Liver (tissue), 9 donors: ENCODE measurements around the gene CDH4. TPM values are rescaled to one million over a fixed set of nuclear protein-coding genes. Genes with fewer than 3 reads are reported as not detected.

Experiments
- DNase-seq: peaks from one replicate; pipeline ENCODE4 v3.0.0-alpha.2; 2017; ENCODE audit warnings: low spot score
- H3K27ac ChIP-seq, 2 donors: one replicate each; pipeline ENCODE4 v1.7.0; 2013; ENCODE audit warnings: inconsistent platforms in 2 of 2, low read length in 2 of 2, control low read depth in 1 of 2, low read depth in 1 of 2, mild to moderate bottlenecking in 1 of 2
- H3K27me3 ChIP-seq, 4 donors: one replicate each; pipeline versions ENCODE4 v1.6.1 to v1.7.0; 2013; ENCODE audit warnings: low read length in 3 of 4, inconsistent platforms in 1 of 4, mild to moderate bottlenecking in 1 of 4, moderate library complexity in 1 of 4; ENCODE audit not compliant: control insufficient read depth in 4 of 4, insufficient read depth in 4 of 4
- H3K36me3 ChIP-seq, 4 donors: one replicate each; pipeline versions ENCODE4 v1.6.1 to v1.7.0; 2013; ENCODE audit warnings: low read length in 3 of 4, mild to moderate bottlenecking in 3 of 4, low read depth in 1 of 4, moderate library complexity in 1 of 4; ENCODE audit not compliant: control insufficient read depth in 4 of 4, insufficient read depth in 3 of 4
- H3K4me1 ChIP-seq, 4 donors: one replicate each; pipeline versions ENCODE4 v1.6.1 to v1.7.0; 2013; ENCODE audit warnings: low read length in 3 of 4, mild to moderate bottlenecking in 3 of 4, moderate library complexity in 1 of 4; ENCODE audit not compliant: control insufficient read depth in 4 of 4, insufficient read depth in 4 of 4
- H3K4me3 ChIP-seq, 3 donors: one replicate each; pipeline versions ENCODE4 v1.6.1 to v1.7.0; 2013; ENCODE audit warnings: low read length in 3 of 3, control low read depth in 1 of 3, low read depth in 1 of 3, mild to moderate bottlenecking in 1 of 3
- H3K9ac ChIP-seq, 2 donors: one replicate each; pipeline ENCODE4 v1.7.0; 2013; ENCODE audit warnings: low read length in 2 of 2, mild to moderate bottlenecking in 2 of 2, moderate library complexity in 2 of 2, control low read depth in 1 of 2, low read depth in 1 of 2
- H3K9me3 ChIP-seq, 4 donors: one replicate each; pipeline versions ENCODE4 v1.6.1 to v1.7.0; 2013; ENCODE audit warnings: low read length in 3 of 4; ENCODE audit not compliant: control insufficient read depth in 4 of 4
- FOXA1 ChIP-seq: IDR thresholded peaks from 2 replicates; pipeline ENCODE4 v1.6.1; 2016; ENCODE audit warnings: antibody characterized with exemption
- FOXA2 ChIP-seq: IDR thresholded peaks from 2 replicates; pipeline ENCODE4 v1.6.1; 2016; ENCODE audit warnings: antibody characterized with exemption
- HNF4A ChIP-seq, 2 donors: conservative IDR thresholded peaks; 2 replicates each; pipeline ENCODE4 v1.6.1; 2016; ENCODE audit warnings: antibody characterized with exemption in 2 of 2, mild to moderate bottlenecking in 2 of 2
- JUND ChIP-seq, 2 donors: IDR thresholded peaks; 2 replicates each; pipeline ENCODE4 v1.6.1; 2016; ENCODE audit warnings: antibody characterized with exemption in 2 of 2
- NR2F2 ChIP-seq: IDR thresholded peaks from 2 replicates; pipeline ENCODE4 v1.6.1; 2016; ENCODE audit warnings: antibody characterized with exemption
- RAD21 ChIP-seq, 2 donors: IDR thresholded peaks; 2 replicates each; pipeline ENCODE4 v1.6.1; 2016; ENCODE audit warnings: antibody characterized with exemption in 2 of 2, mild to moderate bottlenecking in 2 of 2
- RXRA ChIP-seq, 2 donors: IDR thresholded peaks; 2 replicates each; pipeline ENCODE4 v1.6.1; 2017 to 2018; ENCODE audit warnings: antibody characterized with exemption in 2 of 2, mild to moderate bottlenecking in 1 of 2
- SP1 ChIP-seq: IDR thresholded peaks from 2 replicates; pipeline ENCODE4 v1.6.1; 2018; ENCODE audit warnings: antibody characterized with exemption, mild to moderate bottlenecking
- YY1 ChIP-seq: IDR thresholded peaks from 2 replicates; pipeline ENCODE4 v1.6.1; 2016; ENCODE audit warnings: antibody characterized with exemption, mild to moderate bottlenecking
- WGBS: extraction: QIAGEN DNeasy Blood & Tissue Kit; methylation state at CpG from one replicate; pipeline ENCODE4 v1.1.7; 2013; 5-methylcytosine and 5-hydroxymethylcytosine counted together
- polyA plus RNA-seq, 2 donors: library from polyadenylated mRNA; stranded (reverse) in 1 of 2; unstranded in 1 of 2; fragments of 200-250 nt in 1 of 2; fragments of >200 nt in 1 of 2; fragmentation: Nextera tagmentation in 1 of 2; extraction: Ambion mirVana in 1 of 2; gene quantifications; one replicate each; pipeline versions ENCODE4 v1.2.1 to v1.2.3, GENCODE V29; 2013 to 2015
- total RNA-seq, 2 donors: library from RNA; depleted of rRNA; stranded (reverse); fragments of >200 nt; gene quantifications; one replicate each; pipeline ENCODE4 v1.2.3, GENCODE V29; 2014
- TF ChIP-seq, protein P1 (sequence below): IDR thresholded peaks from 2 replicates; pipeline ENCODE4 v1.6.1; 2016; ENCODE audit warnings: antibody characterized with exemption, mild to moderate bottlenecking
- TF ChIP-seq, protein P2 (sequence below): fragments of 150-350 bp; IDR thresholded peaks from 2 replicates; pipeline ENCODE4 v1.5.1; 2017; ENCODE audit warnings: improper control_type of control experiment, low read depth, low read length; ENCODE audit not compliant: missing input control
- TF ChIP-seq, protein P3 (sequence below): IDR thresholded peaks from 2 replicates; pipeline ENCODE4 v1.6.1; 2016; ENCODE audit warnings: antibody characterized with exemption
- donor health status: healthy.
- donor health status: healthy.
- donor health status: healthy.
- donor health status: healthy.
- donor health status: healthy.

Gene CDH4
- total and polyA plus RNA-seq, 4 donors: 0.03 to 0.25 (median 0.19) TPM; not detected in 1

DNA sequence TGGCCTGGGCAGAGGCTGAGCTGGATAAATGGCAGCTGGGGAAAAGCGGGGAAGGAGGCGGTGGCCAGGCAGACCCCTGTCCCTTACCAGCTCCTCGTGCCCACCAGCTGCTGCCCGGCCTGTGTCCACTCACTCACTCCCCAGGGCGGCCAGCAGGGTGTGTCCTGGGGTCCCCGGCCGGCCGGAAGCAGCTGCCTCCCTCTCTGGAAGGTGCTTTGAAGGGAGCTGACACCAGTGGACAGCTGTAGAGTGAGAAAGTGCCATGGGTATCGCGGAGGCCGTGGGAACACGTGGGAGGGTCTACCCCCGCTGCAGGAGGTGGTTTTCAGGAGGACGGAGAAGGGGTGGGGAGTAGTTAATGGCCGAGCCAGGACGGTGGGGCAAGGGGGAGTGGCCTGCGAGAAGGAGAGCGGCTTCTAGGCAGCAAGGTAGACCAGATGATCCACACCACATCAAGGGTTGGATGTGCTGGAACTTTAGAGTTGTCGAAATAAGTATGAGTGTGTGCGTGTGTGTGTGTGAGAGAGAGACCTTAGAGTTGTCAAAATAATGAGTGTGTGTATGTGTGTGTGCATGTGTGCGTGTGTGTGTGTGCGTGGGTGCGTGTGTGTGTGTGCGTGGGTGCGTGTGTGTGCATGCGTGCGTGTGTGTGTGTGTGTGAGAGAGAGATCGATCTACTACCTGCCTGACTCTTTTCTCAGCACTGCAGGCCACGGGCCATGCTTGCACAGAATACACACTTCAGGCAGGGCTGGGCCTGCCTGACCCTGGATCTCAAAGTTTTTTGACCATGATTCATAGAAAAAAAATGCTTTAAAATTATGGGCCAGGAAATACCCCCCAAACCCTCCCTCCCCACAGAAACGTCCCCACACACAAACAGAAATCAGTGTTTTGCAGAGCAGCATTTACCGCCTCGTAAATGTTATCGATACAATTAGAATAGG lies 43.9 kb downstream of the CDH4 start:
- Histone ChIP-seq H3K4me1 (no peaks in the 10 kb centered on the region), H3K9ac (no peak overlapping the region), H3K4me3 (no peak overlapping the region), H3K27ac (no peak overlapping the region), H3K36me3 (no peaks in the 10 kb centered on the region), H3K27me3 (peaks cover 0 to 2% (median 0%) of the 10 kb centered on the region in 4 donors), H3K9me3 (no peaks in the 10 kb centered on the region)
- WGBS: 72% methylated on average over 33 of the region's 33 CpGs
- TF ChIP-seq RXRA (IDR thresholded peaks at IDR 0.05) (no peak), FOXA2 (no peak), RAD21 (IDR thresholded peaks at IDR 0.05) (no peak), HNF4A (conservative IDR thresholded peaks at IDR 0.05) (no peak)
- no peak for DNase-seq

DNA sequence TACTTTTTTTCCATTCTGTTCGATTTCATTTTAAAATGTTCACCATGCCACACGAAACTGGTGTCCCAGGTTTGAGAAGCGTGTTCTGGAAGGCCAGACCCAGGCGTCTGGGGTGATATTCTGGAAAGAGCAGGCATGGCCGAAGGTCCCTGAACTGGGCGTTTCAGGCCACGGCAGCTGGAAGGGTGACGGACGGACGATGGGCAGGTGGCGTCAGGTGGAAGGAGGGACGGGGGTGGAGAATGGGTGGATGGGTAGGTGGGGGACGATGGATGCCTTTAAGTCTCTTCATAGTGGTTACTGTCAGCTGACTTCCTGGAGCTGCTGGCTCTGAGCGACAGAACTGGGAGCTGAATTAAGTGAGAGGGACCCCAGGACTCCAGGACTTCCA lies 44.6 kb downstream of the CDH4 start:
- 79% methylated on average over 14 of the region's 14 CpGs for WGBS
- no peak for DNase-seq
- H3K9me3 ChIP-seq: no peaks in the 10 kb centered on the region
- no peaks in the 10 kb centered on the region for H3K4me1 ChIP-seq
- no peak overlapping the region for H3K9ac ChIP-seq
- H3K27me3 ChIP-seq: peaks cover 0 to 2% (median 0%) of the 10 kb centered on the region in 4 donors
- no peak overlapping the region for H3K4me3 ChIP-seq
- H3K27ac ChIP-seq: no peak overlapping the region
- no peak for TF ChIP-seq JUND (IDR thresholded peaks at IDR 0.05)
- no peak for TF ChIP-seq FOXA1
- TF ChIP-seq YY1: no peak
- TF ChIP-seq, protein P1, sequence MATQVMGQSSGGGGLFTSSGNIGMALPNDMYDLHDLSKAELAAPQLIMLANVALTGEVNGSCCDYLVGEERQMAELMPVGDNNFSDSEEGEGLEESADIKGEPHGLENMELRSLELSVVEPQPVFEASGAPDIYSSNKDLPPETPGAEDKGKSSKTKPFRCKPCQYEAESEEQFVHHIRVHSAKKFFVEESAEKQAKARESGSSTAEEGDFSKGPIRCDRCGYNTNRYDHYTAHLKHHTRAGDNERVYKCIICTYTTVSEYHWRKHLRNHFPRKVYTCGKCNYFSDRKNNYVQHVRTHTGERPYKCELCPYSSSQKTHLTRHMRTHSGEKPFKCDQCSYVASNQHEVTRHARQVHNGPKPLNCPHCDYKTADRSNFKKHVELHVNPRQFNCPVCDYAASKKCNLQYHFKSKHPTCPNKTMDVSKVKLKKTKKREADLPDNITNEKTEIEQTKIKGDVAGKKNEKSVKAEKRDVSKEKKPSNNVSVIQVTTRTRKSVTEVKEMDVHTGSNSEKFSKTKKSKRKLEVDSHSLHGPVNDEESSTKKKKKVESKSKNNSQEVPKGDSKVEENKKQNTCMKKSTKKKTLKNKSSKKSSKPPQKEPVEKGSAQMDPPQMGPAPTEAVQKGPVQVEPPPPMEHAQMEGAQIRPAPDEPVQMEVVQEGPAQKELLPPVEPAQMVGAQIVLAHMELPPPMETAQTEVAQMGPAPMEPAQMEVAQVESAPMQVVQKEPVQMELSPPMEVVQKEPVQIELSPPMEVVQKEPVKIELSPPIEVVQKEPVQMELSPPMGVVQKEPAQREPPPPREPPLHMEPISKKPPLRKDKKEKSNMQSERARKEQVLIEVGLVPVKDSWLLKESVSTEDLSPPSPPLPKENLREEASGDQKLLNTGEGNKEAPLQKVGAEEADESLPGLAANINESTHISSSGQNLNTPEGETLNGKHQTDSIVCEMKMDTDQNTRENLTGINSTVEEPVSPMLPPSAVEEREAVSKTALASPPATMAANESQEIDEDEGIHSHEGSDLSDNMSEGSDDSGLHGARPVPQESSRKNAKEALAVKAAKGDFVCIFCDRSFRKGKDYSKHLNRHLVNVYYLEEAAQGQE: no peak
- TF ChIP-seq, protein P2, sequence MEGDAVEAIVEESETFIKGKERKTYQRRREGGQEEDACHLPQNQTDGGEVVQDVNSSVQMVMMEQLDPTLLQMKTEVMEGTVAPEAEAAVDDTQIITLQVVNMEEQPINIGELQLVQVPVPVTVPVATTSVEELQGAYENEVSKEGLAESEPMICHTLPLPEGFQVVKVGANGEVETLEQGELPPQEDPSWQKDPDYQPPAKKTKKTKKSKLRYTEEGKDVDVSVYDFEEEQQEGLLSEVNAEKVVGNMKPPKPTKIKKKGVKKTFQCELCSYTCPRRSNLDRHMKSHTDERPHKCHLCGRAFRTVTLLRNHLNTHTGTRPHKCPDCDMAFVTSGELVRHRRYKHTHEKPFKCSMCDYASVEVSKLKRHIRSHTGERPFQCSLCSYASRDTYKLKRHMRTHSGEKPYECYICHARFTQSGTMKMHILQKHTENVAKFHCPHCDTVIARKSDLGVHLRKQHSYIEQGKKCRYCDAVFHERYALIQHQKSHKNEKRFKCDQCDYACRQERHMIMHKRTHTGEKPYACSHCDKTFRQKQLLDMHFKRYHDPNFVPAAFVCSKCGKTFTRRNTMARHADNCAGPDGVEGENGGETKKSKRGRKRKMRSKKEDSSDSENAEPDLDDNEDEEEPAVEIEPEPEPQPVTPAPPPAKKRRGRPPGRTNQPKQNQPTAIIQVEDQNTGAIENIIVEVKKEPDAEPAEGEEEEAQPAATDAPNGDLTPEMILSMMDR: no peak
- no peak for TF ChIP-seq FOXA2
- TF ChIP-seq RAD21 (IDR thresholded peaks at IDR 0.05): no peak
- TF ChIP-seq HNF4A (conservative IDR thresholded peaks at IDR 0.05): no peak
- TF ChIP-seq RXRA (IDR thresholded peaks at IDR 0.05): no peak
- no peak for TF ChIP-seq SP1
- TF ChIP-seq, protein P3, sequence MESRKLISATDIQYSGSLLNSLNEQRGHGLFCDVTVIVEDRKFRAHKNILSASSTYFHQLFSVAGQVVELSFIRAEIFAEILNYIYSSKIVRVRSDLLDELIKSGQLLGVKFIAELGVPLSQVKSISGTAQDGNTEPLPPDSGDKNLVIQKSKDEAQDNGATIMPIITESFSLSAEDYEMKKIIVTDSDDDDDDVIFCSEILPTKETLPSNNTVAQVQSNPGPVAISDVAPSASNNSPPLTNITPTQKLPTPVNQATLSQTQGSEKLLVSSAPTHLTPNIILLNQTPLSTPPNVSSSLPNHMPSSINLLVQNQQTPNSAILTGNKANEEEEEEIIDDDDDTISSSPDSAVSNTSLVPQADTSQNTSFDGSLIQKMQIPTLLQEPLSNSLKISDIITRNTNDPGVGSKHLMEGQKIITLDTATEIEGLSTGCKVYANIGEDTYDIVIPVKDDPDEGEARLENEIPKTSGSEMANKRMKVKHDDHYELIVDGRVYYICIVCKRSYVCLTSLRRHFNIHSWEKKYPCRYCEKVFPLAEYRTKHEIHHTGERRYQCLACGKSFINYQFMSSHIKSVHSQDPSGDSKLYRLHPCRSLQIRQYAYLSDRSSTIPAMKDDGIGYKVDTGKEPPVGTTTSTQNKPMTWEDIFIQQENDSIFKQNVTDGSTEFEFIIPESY: no peak
- TF ChIP-seq NR2F2: no peak
- H3K36me3 ChIP-seq: no peaks in the 10 kb centered on the region
